Measurements from ENCODE around the gene TIMP4. TPM values are rescaled to one million over a fixed set of nuclear protein-coding genes. Genes with fewer than 3 reads are reported as not detected.

TIMP4 gene
- 10 to 100 TPM in 1 of 8 experiments, 1 to 10 TPM in 5, under 1 TPM in 1, not detected in 1; 0.22 to 11.6 (median 1.6) TPM for total RNA-seq

- peak within 1 kb of the TSS; percentile 53 to 72 for H3K27ac ChIP-seq
- in situ Hi-C loops (cut with MboI; ENCODE audit: low pct_unique_long_range_greater_than_20kb in 2 of 9, low sequenced_read_pairs in 9 of 9, unreplicated experiment in 9 of 9): no loop called here
- H3K4me3 ChIP-seq: peak within 1 kb of the TSS in 3 of 5 donors; percentile 1 to 12 (median 8)
- peak; percentile 81 to 92 (median 87) for ATAC-seq (replicated peaks in 6 of 8)
- WGBS, 10 experiments: 7 to 29% (median 19%) methylated on average over 3 to 15 of the region's 34 CpGs; no CpG with 5 or more reads in 5 of the 10 experiments
- peaks cover 16 to 17% of the 10 kb centered on the region in 2 donors for H3K4me1 ChIP-seq (replicated peaks in 1 of 2)
Observed at GRCh38 chr3:12158387-12159226, at the start of gene TIMP4. TIMP4 (minus strand) TSS chr3:12158912; CDS start chr3:12158840, 72 bp downstream.

DNA sequence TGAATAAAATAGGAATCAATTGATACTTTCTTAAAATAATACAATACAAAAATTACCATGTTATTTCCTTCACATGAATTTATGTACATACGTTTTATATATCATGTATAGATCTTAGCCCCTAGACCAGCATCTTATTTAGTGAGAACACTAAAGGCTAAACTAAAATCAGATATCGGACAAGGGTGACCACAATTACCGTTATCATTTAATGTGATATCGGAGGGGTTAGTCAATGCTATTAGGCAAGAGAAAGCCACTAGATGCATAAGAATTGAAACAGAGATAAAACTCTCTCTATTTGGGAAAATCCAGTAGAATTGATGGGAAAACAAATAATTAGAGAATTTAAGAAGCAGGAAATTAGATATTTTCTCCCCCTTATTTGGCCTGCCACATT is 46.5 kb upstream of the TIMP4 start:
- no peak overlapping the region for H3K4me3 ChIP-seq
- ATAC-seq (replicated peaks in 6 of 8): no peak
- in situ Hi-C loops (cut with MboI; ENCODE audit: low pct_unique_long_range_greater_than_20kb in 2 of 9, low sequenced_read_pairs in 9 of 9, unreplicated experiment in 9 of 9): no loop called here
- no peak overlapping the region for H3K27ac ChIP-seq
- no peaks in the 10 kb centered on the region for H3K4me1 ChIP-seq (replicated peaks in 1 of 2)
- WGBS, 10 experiments: 82 to 100% (median 83%) methylated on average over 2 to 4 of the region's 4 CpGs; no CpG with 5 or more reads in 3 of the 10 experiments

GRCh38 chr3:12201813-12202212 is 43.1 kb upstream of the TIMP4 start:
- Histone ChIP-seq H3K4me3 (no peak overlapping the region), H3K4me1 (replicated peaks in 1 of 2) (no peaks in the 10 kb centered on the region), H3K27ac (no peak overlapping the region)
- in situ Hi-C loops (cut with MboI; ENCODE audit: low pct_unique_long_range_greater_than_20kb in 2 of 9, low sequenced_read_pairs in 9 of 9, unreplicated experiment in 9 of 9): no loop called here
- no peak for ATAC-seq (replicated peaks in 6 of 8)
- 0 to 100% (median 60%) methylated on average over 1 to 2 of the region's 2 CpGs; no CpG with 5 or more reads in 1 of the 10 experiments for WGBS, 10 experiments

DNA sequence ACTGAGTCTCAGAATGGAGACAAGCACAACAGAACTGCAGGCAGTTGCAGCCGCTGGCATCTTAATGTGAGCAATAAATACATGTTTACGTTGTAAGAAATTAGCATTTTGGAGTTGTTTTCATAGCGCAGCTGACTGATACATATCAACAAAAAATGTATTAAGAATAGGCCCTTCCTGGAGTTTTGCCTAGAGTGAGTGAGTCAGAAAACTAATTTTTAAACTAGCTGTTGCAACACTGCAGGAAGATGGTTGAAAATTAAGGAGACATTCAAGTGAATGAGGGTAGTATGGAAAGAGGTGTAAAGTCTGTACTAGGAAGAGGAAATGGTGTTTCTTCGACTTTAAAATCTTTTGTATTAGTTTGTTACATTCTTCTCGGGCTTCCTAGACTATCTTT is 39.6 kb upstream of the TIMP4 start:
- Histone ChIP-seq H3K4me1 (replicated peaks in 1 of 2) (peaks cover 0 to 5% of the 10 kb centered on the region in 2 donors), H3K4me3 (no peak overlapping the region), H3K27ac (no peak overlapping the region)
- peak in 2 of 8 experiments; percentile 10 to 33 for ATAC-seq (replicated peaks in 6 of 8)
- 7 to 86% (median 59%) methylated on average over 1 to 5 of the region's 5 CpGs for WGBS, 10 experiments
- in situ Hi-C loops (cut with MboI; ENCODE audit: low pct_unique_long_range_greater_than_20kb in 2 of 9, low sequenced_read_pairs in 9 of 9, unreplicated experiment in 9 of 9): loop anchor here in 1 of 9 experiments (25.0 kb wide), 1 partner anchor 264 kb away; no protein-coding TSS in a partner anchor

DNA sequence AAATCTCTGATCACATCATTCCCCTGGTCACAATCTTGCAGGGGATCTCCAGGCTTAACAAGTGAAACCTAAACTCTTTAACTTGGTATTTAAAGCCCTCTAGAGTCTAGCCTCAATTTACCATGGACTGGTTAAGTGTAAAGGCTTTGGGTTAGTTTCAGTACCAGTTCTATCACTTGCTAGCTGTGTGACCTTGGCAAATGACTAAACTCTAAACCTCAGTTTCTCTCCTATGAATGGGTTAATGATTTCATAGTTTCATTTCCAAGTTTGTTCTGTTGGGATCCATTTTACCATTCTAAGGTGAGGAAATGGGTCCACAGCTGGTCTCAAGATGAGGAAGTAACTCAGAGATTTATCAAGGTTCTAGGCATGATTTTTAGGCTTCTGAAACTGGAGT is 38.8 kb upstream of the TIMP4 start:
- in situ Hi-C loops (cut with MboI; ENCODE audit: low pct_unique_long_range_greater_than_20kb in 2 of 9, low sequenced_read_pairs in 9 of 9, unreplicated experiment in 9 of 9): loop anchor here in 1 of 9 experiments (25.0 kb wide), 1 partner anchor 265 kb away; no protein-coding TSS in a partner anchor
- no peak for ATAC-seq (replicated peaks in 6 of 8)
- H3K4me3 ChIP-seq: no peak overlapping the region

GRCh38 chr3:12196684-12197083 is 38.0 kb upstream of the TIMP4 start:
- WGBS, 10 experiments: 63 to 100% (median 83%) methylated on average over 1 to 3 of the region's 3 CpGs; no CpG with 5 or more reads in 1 of the 10 experiments
- no peak overlapping the region for H3K4me3 ChIP-seq
- ATAC-seq (replicated peaks in 6 of 8): no peak

More for the DNA sequence above, 38.8 kb upstream of the TIMP4 start:
- H3K4me1 ChIP-seq (replicated peaks in 1 of 2): peaks cover 0 to 5% of the 10 kb centered on the region in 2 donors
- H3K27ac ChIP-seq: no peak overlapping the region

GRCh38 chr3:12195231-12195630 is 36.5 kb upstream of the TIMP4 start:
- H3K4me1 ChIP-seq (replicated peaks in 1 of 2): peaks cover 0 to 5% of the 10 kb centered on the region in 2 donors
- no peak overlapping the region for H3K4me3 ChIP-seq
- no peak overlapping the region for H3K27ac ChIP-seq
- ATAC-seq (replicated peaks in 6 of 8): peak in 2 of 8 experiments; percentile 35 to 36
- WGBS, 10 experiments: 69 to 100% (median 88%) methylated on average over 1 to 4 of the region's 4 CpGs; no CpG with 5 or more reads in 2 of the 10 experiments
- in situ Hi-C loops (cut with MboI; ENCODE audit: low pct_unique_long_range_greater_than_20kb in 2 of 9, low sequenced_read_pairs in 9 of 9, unreplicated experiment in 9 of 9): loop anchor here in 1 of 9 experiments (25.0 kb wide), 1 partner anchor 267 kb away; no protein-coding TSS in a partner anchor

More at GRCh38 chr3:12196684-12197083, 38.0 kb upstream of the TIMP4 start:
- Histone ChIP-seq H3K4me1 (replicated peaks in 1 of 2) (peaks cover 0 to 5% of the 10 kb centered on the region in 2 donors), H3K27ac (no peak overlapping the region)
- in situ Hi-C loops (cut with MboI; ENCODE audit: low pct_unique_long_range_greater_than_20kb in 2 of 9, low sequenced_read_pairs in 9 of 9, unreplicated experiment in 9 of 9): loop anchor here in 1 of 9 experiments (25.0 kb wide), 1 partner anchor 266 kb away; no protein-coding TSS in a partner anchor

- Histone ChIP-seq H3K27ac (no peak overlapping the region), H3K4me3 (no peak overlapping the region), H3K4me1 (replicated peaks in 1 of 2) (peaks cover 0 to 5% of the 10 kb centered on the region in 2 donors)
- in situ Hi-C loops (cut with MboI; ENCODE audit: low pct_unique_long_range_greater_than_20kb in 2 of 9, low sequenced_read_pairs in 9 of 9, unreplicated experiment in 9 of 9): loop anchor here in 1 of 9 experiments (25.0 kb wide), 1 partner anchor 268 kb away; no protein-coding TSS in a partner anchor
- WGBS, 10 experiments: 60 to 100% (median 85%) methylated on average over 1 to 3 of the region's 3 CpGs; no CpG with 5 or more reads in 4 of the 10 experiments
- ATAC-seq (replicated peaks in 6 of 8): peak in 6 of 8 experiments; percentile 11 to 74 (median 29)
Observed at GRCh38 chr3:12194669-12195161, 36.0 kb upstream of the TIMP4 start.

DNA sequence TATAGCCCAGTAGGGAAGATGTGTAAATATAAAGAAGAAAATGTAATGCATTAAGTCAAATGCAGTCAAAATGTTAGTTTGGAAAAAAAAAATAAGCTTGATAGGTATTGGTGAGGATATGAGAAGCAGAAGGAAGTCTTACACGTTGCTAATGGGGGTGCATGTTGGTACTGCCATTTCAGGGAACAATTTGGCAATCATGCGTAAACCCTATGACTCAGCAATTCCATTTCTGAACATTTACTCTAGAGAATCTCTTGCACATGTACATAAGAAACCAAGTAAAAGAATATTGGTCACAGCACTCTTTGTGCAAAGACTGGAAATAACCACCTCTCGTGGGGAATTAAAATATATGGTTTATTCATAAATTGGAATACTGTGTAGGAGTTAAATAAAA is 35.5 kb upstream of the TIMP4 start:
- H3K4me3 ChIP-seq: no peak overlapping the region
- in situ Hi-C loops (cut with MboI; ENCODE audit: low pct_unique_long_range_greater_than_20kb in 2 of 9, low sequenced_read_pairs in 9 of 9, unreplicated experiment in 9 of 9): loop anchor here in 1 of 9 experiments (25.0 kb wide), 1 partner anchor 268 kb away; no protein-coding TSS in a partner anchor
- peak; percentile 14 to 77 (median 44) for ATAC-seq (replicated peaks in 6 of 8)
- no peak overlapping the region for H3K27ac ChIP-seq
- H3K4me1 ChIP-seq (replicated peaks in 1 of 2): peaks cover 0 to 5% of the 10 kb centered on the region in 2 donors
- WGBS, 10 experiments: 0 to 100% (median 55%) methylated on average over 1 to 3 of the region's 3 CpGs

DNA sequence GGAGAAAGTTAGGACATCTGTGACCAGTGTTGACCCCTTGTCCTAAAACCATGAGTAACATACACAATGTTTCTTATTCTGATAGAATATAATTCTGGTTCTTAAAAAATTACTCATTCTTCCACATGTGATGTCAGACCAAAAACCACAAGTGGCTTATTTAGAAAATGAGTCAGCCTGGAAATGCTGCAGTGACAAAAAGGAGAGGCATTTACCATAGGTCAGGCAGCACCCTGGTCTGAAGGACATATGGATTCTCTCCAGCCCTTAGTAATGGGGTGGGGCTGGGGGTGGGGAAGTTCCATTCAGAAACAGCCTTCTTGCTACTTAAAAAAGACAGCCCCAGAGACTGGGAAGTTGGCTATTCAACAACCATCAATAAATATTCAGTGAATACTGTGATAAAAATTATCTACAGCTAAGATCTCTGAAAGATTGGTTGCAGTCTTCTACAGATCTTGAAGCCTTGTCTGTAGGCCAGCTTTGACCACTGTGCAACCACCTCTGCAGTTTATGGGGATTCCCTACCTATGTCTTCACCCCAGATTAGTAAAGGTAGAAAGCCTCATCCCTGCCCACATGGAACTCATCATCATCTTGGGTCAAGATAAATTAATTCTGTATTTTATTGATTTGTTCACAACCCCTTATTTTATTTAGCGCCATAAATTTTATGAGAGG is 34.9 kb upstream of the TIMP4 start:
- Histone ChIP-seq H3K4me3 (no peak overlapping the region), H3K4me1 (replicated peaks in 1 of 2) (peaks cover 0 to 5% of the 10 kb centered on the region in 2 donors), H3K27ac (no peak overlapping the region)
- ATAC-seq (replicated peaks in 6 of 8): peak; percentile 45 to 91 (median 72)
- in situ Hi-C loops (cut with MboI; ENCODE audit: low pct_unique_long_range_greater_than_20kb in 2 of 9, low sequenced_read_pairs in 9 of 9, unreplicated experiment in 9 of 9): loop anchor here in 1 of 9 experiments (25.0 kb wide), 1 partner anchor 269 kb away; no protein-coding TSS in a partner anchor
- WGBS, 10 experiments: 100% methylated on average over 1 of the region's 1 CpG; no CpG with 5 or more reads in 2 of the 10 experiments

GRCh38 chr3:12192655-12193484 is 34.2 kb upstream of the TIMP4 start:
- ATAC-seq (replicated peaks in 6 of 8): no peak
- 57 to 100% (median 92%) methylated on average over 1 to 3 of the region's 3 CpGs; no CpG with 5 or more reads in 3 of the 10 experiments for WGBS, 10 experiments
- Histone ChIP-seq H3K4me1 (replicated peaks in 1 of 2) (peaks cover 0 to 5% of the 10 kb centered on the region in 2 donors), H3K4me3 (no peak overlapping the region), H3K27ac (no peak overlapping the region)
- in situ Hi-C loops (cut with MboI; ENCODE audit: low pct_unique_long_range_greater_than_20kb in 2 of 9, low sequenced_read_pairs in 9 of 9, unreplicated experiment in 9 of 9): loop anchor here in 1 of 9 experiments (25.0 kb wide), 1 partner anchor 269 kb away; no protein-coding TSS in a partner anchor

Measured in motor neuron (in vitro differentiated cells).